DOHH2 (cell line): ENCODE measurements around the gene GMDS.

Experiments used
- EZH2phosphoT487 ChIP-seq: fragments of 200-600 bp; sonication (generic); IDR thresholded peaks from 2 replicates; pipeline ENCODE4 v1.6.1; 2017; ENCODE audit warnings: borderline replicate concordance, mild to moderate bottlenecking, antibody characterized with exemption, low read length, moderate library complexity, mixed read lengths
- TF ChIP-seq, protein P1 (sequence below): fragments of 200-600 bp; sonication (generic); IDR thresholded peaks from one replicate; pipeline ENCODE4 v1.5.1; 2014; ENCODE audit warnings: antibody characterized with exemption, mild to moderate bottlenecking, low read depth, low read length; ENCODE audit not compliant: poor library complexity, severe bottlenecking

DNA sequence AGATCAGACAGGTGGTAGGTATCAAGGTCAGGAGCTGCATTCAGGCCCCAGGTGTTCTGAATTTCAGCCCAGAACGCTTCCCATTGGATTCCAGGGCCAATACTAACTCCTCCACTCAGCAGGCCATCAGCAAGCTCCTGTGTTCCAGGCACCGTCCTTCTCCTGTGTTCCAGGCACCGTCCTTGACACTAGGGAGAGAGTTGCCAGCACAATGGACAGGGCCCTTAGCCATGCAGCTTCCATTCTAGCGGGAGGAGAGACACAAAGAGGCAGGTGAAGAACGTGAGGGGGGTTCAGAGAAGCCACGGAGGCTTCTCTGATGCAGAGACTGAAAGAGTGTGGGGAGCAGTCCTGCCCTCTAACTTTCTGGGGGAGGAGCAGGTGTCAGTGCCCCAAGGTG is 558.0 kb downstream of the GMDS start:
- TF ChIP-seq, protein P1, sequence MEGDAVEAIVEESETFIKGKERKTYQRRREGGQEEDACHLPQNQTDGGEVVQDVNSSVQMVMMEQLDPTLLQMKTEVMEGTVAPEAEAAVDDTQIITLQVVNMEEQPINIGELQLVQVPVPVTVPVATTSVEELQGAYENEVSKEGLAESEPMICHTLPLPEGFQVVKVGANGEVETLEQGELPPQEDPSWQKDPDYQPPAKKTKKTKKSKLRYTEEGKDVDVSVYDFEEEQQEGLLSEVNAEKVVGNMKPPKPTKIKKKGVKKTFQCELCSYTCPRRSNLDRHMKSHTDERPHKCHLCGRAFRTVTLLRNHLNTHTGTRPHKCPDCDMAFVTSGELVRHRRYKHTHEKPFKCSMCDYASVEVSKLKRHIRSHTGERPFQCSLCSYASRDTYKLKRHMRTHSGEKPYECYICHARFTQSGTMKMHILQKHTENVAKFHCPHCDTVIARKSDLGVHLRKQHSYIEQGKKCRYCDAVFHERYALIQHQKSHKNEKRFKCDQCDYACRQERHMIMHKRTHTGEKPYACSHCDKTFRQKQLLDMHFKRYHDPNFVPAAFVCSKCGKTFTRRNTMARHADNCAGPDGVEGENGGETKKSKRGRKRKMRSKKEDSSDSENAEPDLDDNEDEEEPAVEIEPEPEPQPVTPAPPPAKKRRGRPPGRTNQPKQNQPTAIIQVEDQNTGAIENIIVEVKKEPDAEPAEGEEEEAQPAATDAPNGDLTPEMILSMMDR, result no peak
- TF ChIP-seq EZH2phosphoT487, result no peak
